Esophagus muscularis mucosa (tissue), 4 donors: ENCODE measurements around the gene RNASE12. TPM values are rescaled to one million over a fixed set of nuclear protein-coding genes. Genes with fewer than 3 reads are reported as not detected.
"Not testable (repeated sequence)": the region's sequence is repeated elsewhere in the genome, so short reads cannot be mapped to it uniquely, and the experiment has no call there.

Source experiments
- DNase-seq: peaks from one replicate; pipeline ENCODE4 v3.0.0-alpha.2; 2017; ENCODE audit errors: extremely low spot score
- H3K27ac ChIP-seq, 4 donors: fragments of 200-600 bp; sonication (generic); replicated peaks in 1 of 4; 1 replicate in 3 of 4; 2 replicates in 1 of 4; pipeline ENCODE4 v1.5.1; 2016 to 2019; ENCODE audit warnings: mild to moderate bottlenecking in 1 of 4
- H3K27me3 ChIP-seq, 4 donors: fragments of 200-600 bp; sonication (generic); one replicate each; pipeline versions ENCODE4 v1.5.1 to v1.6.0; 2016 to 2019
- H3K36me3 ChIP-seq, 4 donors: fragments of 200-600 bp; sonication (generic); one replicate each; pipeline ENCODE4 v1.5.1; 2016 to 2019
- H3K4me1 ChIP-seq, 4 donors: fragments of 200-600 bp; sonication (generic); one replicate each; pipeline ENCODE4 v1.5.1; 2016 to 2019
- H3K4me3 ChIP-seq, 4 donors: fragments of 200-600 bp; sonication (generic); 1 replicate in 2 of 4; 2 replicates in 2 of 4; pipeline ENCODE4 v1.5.1; 2016 to 2019; ENCODE audit warnings: mild to moderate bottlenecking in 4 of 4, moderate library complexity in 1 of 4
- H3K9me3 ChIP-seq, 4 donors: fragments of 200-600 bp; sonication (generic); 1 replicate in 3 of 4; 2 replicates in 1 of 4; pipeline ENCODE4 v1.5.1; 2016 to 2019
- EP300 ChIP-seq: sonication (generic); formaldehyde crosslinking; IDR thresholded peaks from one replicate; pipeline ENCODE4 v1.6.1; 2017; ENCODE audit warnings: antibody characterized with exemption
- POLR2A ChIP-seq: fragments of 450-650 bp; IDR thresholded peaks from one replicate; pipeline ENCODE4 v1.6.1; 2017; ENCODE audit warnings: antibody characterized with exemption, moderate library complexity, mild to moderate bottlenecking, low read depth
- POLR2AphosphoS5 ChIP-seq, 2 donors: sonication (generic); formaldehyde crosslinking; IDR thresholded peaks; one replicate each; pipeline ENCODE4 v1.6.1; 2017; ENCODE audit warnings: antibody characterized with exemption in 2 of 2
- WGBS: methylation state at CpG from one replicate; pipeline ENCODE4 v1.1.5; 2018; 5-methylcytosine and 5-hydroxymethylcytosine counted together
- intact Hi-C: fragments of 100-400 bp; cut with DNase I; formaldehyde crosslinking; loops from one replicate; pipeline ENCODE4 v1.15.1; 2023
- total RNA-seq, 4 donors: library from RNA; depleted of rRNA; stranded (reverse); fragments of >200 nt; gene quantifications; one replicate each; pipeline versions ENCODE4 v1.1.0 to v1.2.1, GENCODE V29; 2016
- TF ChIP-seq, protein P1 (sequence below), 3 experiments: fragments of 200-600 bp in 2 of 3; fragments of 450-650 bp in 1 of 3; sonication (generic) in 2 of 3; IDR thresholded peaks; one replicate each; pipeline ENCODE4 v1.5.1; 2017 to 2019; ENCODE audit warnings: antibody characterized with exemption in 3 of 3, mild to moderate bottlenecking in 2 of 3, moderate library complexity in 1 of 3

RNASE12 gene
- total RNA-seq, 4 donors from 2014 or later, result not detected

GRCh38 chr14:20603813-20604690 lies 12.9 kb upstream of the RNASE12 start:
- Histone ChIP-seq H3K4me3 (no peak overlapping the region), H3K27me3 (no peaks in the 10 kb centered on the region), H3K9me3 (no peaks in the 10 kb centered on the region), H3K27ac (no peak overlapping the region), H3K36me3 (no peaks in the 10 kb centered on the region), H3K4me1 (peaks cover 0 to 5% (median 0%) of the 10 kb centered on the region in 4 donors)
- DNase-seq, result no peak
- TF ChIP-seq POLR2AphosphoS5 (IDR thresholded peaks at IDR 0.05), result no peak
- TF ChIP-seq, protein P1, sequence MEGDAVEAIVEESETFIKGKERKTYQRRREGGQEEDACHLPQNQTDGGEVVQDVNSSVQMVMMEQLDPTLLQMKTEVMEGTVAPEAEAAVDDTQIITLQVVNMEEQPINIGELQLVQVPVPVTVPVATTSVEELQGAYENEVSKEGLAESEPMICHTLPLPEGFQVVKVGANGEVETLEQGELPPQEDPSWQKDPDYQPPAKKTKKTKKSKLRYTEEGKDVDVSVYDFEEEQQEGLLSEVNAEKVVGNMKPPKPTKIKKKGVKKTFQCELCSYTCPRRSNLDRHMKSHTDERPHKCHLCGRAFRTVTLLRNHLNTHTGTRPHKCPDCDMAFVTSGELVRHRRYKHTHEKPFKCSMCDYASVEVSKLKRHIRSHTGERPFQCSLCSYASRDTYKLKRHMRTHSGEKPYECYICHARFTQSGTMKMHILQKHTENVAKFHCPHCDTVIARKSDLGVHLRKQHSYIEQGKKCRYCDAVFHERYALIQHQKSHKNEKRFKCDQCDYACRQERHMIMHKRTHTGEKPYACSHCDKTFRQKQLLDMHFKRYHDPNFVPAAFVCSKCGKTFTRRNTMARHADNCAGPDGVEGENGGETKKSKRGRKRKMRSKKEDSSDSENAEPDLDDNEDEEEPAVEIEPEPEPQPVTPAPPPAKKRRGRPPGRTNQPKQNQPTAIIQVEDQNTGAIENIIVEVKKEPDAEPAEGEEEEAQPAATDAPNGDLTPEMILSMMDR (IDR thresholded peaks at IDR 0.05), result no peak
- TF ChIP-seq EP300, result no peak
- no peak for TF ChIP-seq POLR2A
- intact Hi-C loops, result no loop called here
- 84% methylated on average over 7 of the region's 13 CpGs for WGBS

- 92% methylated on average over 9 of the region's 9 CpGs for WGBS
- intact Hi-C loops, result no loop called here
- Histone ChIP-seq H3K4me3 (no peak overlapping the region), H3K9me3 (no peaks in the 10 kb centered on the region), H3K27me3 (peaks cover 0 to 4% (median 0%) of the 10 kb centered on the region in 4 donors), H3K4me1 (no peaks in the 10 kb centered on the region), H3K36me3 (no peaks in the 10 kb centered on the region), H3K27ac (no peak overlapping the region)
- DNase-seq, result no peak
- no peak for TF ChIP-seq EP300
Measured at GRCh38 chr14:20602583-20602982, 11.4 kb upstream of the RNASE12 start.

DNA sequence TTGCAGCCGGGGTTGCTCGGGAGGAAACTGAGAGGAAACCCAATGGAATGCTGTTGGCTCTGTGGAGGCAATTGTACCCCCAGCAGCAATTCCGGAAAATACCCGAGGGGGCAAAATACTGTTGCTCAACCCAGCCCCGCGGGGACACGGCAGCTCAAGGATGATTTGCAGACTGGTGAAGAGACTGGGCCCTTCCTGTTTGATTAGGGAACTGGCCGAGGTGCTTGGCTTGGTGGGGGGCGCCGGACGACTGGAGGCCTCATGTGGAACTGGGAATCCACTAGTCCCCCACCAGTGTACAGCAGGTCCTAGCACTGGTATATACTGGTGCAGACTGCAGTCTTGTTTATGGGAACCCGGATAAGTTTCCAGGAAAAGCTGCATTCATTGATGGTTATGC lies 10.3 kb upstream of the RNASE12 start:
- no peak overlapping the region for H3K4me3 ChIP-seq
- peaks cover 0 to 4% (median 0%) of the 10 kb centered on the region in 4 donors for H3K27me3 ChIP-seq
- WGBS, result 73% methylated on average over 10 of the region's 12 CpGs
- no peaks in the 10 kb centered on the region for H3K9me3 ChIP-seq
- TF ChIP-seq EP300, result no peak
- DNase-seq, result no peak
- intact Hi-C loops, result no loop called here
- no peak overlapping the region for H3K27ac ChIP-seq
- no peaks in the 10 kb centered on the region for H3K4me1 ChIP-seq
- no peaks in the 10 kb centered on the region for H3K36me3 ChIP-seq

GRCh38 chr14:20597108-20597507 lies 5.9 kb upstream of the RNASE12 start:
- no peaks in the 10 kb centered on the region for H3K9me3 ChIP-seq
- no peaks in the 10 kb centered on the region for H3K36me3 ChIP-seq
- H3K27ac ChIP-seq, result no peak overlapping the region
- intact Hi-C loops, result no loop called here
- H3K27me3 ChIP-seq, result peaks cover 0 to 7% (median 0%) of the 10 kb centered on the region in 4 donors
- no peaks in the 10 kb centered on the region for H3K4me1 ChIP-seq
- 75% methylated on average over 1 of the region's 1 CpG for WGBS
- DNase-seq, result no peak
- no peak overlapping the region for H3K4me3 ChIP-seq
- TF ChIP-seq POLR2A (no peak), EP300 (no peak), POLR2AphosphoS5 (IDR thresholded peaks at IDR 0.05) (no peak)
- TF ChIP-seq, protein P1 (IDR thresholded peaks at IDR 0.05), result no peak

- H3K36me3 ChIP-seq, H3K4me3 ChIP-seq, H3K4me1 ChIP-seq, H3K9me3 ChIP-seq, intact Hi-C loops, DNase-seq, H3K27me3 ChIP-seq, H3K27ac ChIP-seq: not testable (repeated sequence)
- 94% methylated on average over 3 of the region's 3 CpGs for WGBS
Measured at GRCh38 chr14:20595726-20596125, 4.5 kb upstream of the RNASE12 start.

DNA sequence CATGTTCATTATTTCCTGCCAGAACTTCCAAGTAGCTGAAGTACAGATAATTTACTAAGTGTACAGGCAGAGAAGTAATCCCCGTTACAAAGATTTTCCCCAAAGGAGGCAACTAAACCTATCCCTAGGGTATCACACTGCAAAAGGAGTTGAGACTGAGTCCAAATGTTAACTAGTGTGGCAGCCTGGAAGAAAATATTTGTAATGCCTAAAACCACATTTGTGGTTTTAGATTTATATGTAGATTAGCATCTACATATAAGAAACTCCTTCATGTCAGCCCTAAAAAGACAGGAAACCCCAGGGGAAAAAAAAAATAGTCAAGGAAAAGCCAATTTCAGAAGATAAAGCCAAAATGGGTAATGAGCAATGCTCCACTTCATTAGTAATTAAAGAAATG lies 1.4 kb upstream of the RNASE12 start:
- Histone ChIP-seq H3K9me3 (no peaks in the 10 kb centered on the region), H3K27me3 (peaks cover 0 to 15% (median 0%) of the 10 kb centered on the region in 4 donors), H3K36me3 (no peaks in the 10 kb centered on the region), H3K27ac (no peak overlapping the region), H3K4me3 (no peak overlapping the region), H3K4me1 (no peaks in the 10 kb centered on the region)
- intact Hi-C loops, result no loop called here
- WGBS, result 45% methylated on average over 1 of the region's 1 CpG
- TF ChIP-seq POLR2AphosphoS5 (IDR thresholded peaks at IDR 0.05), result no peak
- DNase-seq, result no peak
